T-helper 17 cell (primary cell): ENCODE data around the gene BIRC2. TPM values are rescaled to one million over a fixed set of nuclear protein-coding genes. Genes with fewer than 3 reads are reported as not detected.
A peak's percentile ranks its signal among the peaks of the same experiment; 100 is the strongest.
"Not testable (repeated sequence)": the region's sequence is repeated elsewhere in the genome, so short reads cannot be mapped to it uniquely, and the experiment has no call there.

Experiments
- ATAC-seq: fragments of 150-1000 bp; cut with Tn5 transposase; 2 replicates; pipeline ENCODE4 v1.10.0; 2021; ENCODE audit warnings: mild to moderate bottlenecking, moderate library complexity
- DNase-seq, 3 donors: peaks; one replicate each; pipeline versions ENCODE4 v3.0.0 to v3.0.0-alpha.2; 2020 to 2021
- H3K9me3 ChIP-seq: one replicate; pipeline ENCODE4 v1.7.0; 2013; ENCODE audit warnings: low read length, mild to moderate bottlenecking; ENCODE audit not compliant: control insufficient read depth, poor library complexity, severe bottlenecking
- H3K27ac Mint-ChIP-seq: one replicate; pipeline ENCODE4 v1.8.0; 2022; ENCODE audit warnings: mild to moderate bottlenecking, moderate library complexity, mixed read lengths
- H3K27me3 Mint-ChIP-seq: one replicate; pipeline ENCODE4 v1.8.0; 2022; ENCODE audit warnings: mixed read lengths
- H3K36me3 Mint-ChIP-seq: one replicate; pipeline ENCODE4 v1.8.0; 2022; ENCODE audit warnings: low read depth, mixed read lengths
- H3K4me1 Mint-ChIP-seq: one replicate; pipeline ENCODE4 v1.8.0; 2022; ENCODE audit warnings: mild to moderate bottlenecking, mixed read lengths
- H3K4me3 Mint-ChIP-seq: one replicate; pipeline ENCODE4 v1.8.0; 2022; ENCODE audit warnings: mild to moderate bottlenecking, moderate library complexity, mixed read lengths
- total RNA-seq, 4 donors: library from RNA in 2 of 4; stranded (reverse) in 2 of 4; gene quantifications; one replicate each; pipeline ENCODE4 v1.2.3 and lab custom pipeline; 2022 to 2026

Gene BIRC2
- total RNA-seq, 2 donors from 2014 or later: 76.6 to 77.9 TPM

DNA sequence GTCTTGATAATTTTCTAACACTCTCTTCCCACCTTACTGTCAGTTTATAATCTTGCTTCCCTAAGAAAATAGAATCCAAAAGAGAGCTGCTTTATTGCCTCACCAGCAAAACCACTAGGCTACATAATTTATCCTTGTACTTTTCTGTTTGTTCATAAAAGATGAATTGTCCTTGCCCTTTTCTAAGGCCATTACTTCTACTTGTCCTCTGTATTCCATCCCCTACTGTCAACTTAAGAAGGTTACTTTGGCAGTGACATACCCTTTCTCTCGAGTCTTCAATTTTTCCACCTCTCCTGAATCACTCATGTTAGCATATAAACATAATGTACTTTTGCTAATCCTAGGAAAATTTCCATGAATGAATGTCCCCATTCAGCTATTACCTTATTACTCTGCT, 18.0 kb downstream of the BIRC2 start:
- no peak overlapping the region for H3K4me3 Mint-ChIP-seq
- ATAC-seq (no peak), DNase-seq (no peak)
- H3K27me3 Mint-ChIP-seq: no peaks in the 10 kb centered on the region
- H3K9me3 ChIP-seq: no peaks in the 10 kb centered on the region
- H3K36me3 Mint-ChIP-seq: peaks cover 23% of the 10 kb centered on the region
- peaks cover 43% of the 10 kb centered on the region for H3K4me1 Mint-ChIP-seq
- peak overlapping the region; percentile 86 for H3K27ac Mint-ChIP-seq

DNA sequence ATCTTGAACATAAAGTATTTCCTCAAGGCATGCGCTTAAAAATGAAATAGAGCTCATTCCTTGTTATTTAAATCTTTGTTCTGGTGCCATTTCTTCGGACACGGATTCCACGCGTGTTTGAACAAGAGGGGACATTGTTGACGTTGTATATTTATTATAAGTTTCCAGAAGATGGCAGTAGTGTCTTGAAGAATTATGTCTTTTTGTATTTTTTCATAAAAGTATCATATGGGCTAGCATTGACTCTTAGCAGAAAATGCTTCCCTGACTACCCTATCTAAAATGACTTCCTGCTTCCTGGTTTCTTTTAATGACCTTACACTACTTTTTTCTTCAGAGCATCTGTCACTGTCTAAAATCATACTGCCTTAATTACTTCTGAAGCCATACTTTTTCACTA, 20.4 kb downstream of the BIRC2 start:
- Mint-ChIP-seq H3K4me1 (peaks cover 31% of the 10 kb centered on the region), H3K36me3 (peaks cover 21% of the 10 kb centered on the region), H3K27ac (peak overlapping the region; percentile 86), H3K4me3 (peak overlapping the region; percentile 5), H3K27me3 (no peaks in the 10 kb centered on the region)
- ATAC-seq (peak; percentile 77), DNase-seq (no peak)
- H3K9me3 ChIP-seq: no peaks in the 10 kb centered on the region

DNA sequence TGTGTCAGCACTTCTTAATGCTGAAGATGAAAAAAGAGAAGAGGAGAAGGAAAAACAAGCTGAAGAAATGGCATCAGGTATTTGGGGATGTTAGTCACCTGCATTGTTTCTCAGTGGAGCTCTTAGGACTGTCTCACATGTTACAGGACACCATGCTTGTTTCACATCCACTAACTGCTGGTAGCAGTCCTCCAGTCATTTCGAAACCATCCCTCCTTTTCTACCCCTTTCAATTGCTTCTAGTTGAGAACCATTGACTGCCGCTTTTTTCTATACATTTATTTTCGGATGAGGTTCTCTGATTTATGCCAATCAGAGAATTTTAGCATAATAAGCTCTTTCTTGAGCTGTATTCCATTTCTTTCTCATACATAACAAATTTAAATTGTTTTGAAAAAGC, 21.5 kb downstream of the BIRC2 start:
- Mint-ChIP-seq H3K27ac (peak overlapping the region; percentile 86), H3K27me3 (no peaks in the 10 kb centered on the region), H3K4me3 (no peak overlapping the region), H3K4me1 (peaks cover 31% of the 10 kb centered on the region), H3K36me3 (peaks cover 21% of the 10 kb centered on the region)
- no peak for DNase-seq
- H3K9me3 ChIP-seq: no peaks in the 10 kb centered on the region
- no peak for ATAC-seq

DNA sequence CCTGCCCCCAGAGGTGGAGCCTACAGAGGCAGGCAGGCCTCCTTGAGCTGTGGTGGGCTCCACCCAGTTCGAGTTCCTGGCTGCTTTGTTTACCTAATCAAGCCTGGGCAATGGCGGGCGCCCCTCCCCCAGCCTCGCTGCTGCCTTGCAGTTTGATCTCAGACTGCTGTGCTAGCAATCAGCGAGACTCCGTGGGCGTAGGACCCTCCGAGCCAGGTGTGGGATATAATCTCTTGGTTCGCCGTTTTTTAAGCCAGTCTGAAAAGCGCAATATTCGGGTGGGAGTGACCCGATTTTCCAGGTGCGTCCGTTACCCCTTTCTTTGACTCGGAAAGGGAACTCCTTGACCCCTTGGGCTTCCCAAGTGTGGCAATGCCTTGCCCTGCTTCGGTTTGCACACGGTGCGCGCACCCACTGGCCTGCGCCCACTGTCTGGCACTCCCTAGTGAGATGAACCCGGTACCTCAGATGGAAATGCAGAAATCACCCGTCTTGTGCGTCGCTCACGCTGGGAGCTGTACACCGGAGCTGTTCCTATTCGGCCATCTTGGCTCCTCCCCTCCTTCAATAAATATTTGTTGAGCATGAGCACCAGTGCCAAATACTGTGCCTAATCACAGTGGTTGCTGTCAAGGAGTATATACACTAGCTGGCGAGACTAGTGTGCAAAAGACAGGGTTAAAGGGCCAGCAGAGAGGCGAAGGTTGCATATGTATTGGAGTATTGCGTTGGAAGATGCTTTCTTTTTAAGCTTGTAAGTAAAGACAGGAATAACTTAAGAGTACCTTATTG, 27.8 kb downstream of the BIRC2 start:
- Mint-ChIP-seq H3K4me1 (peaks cover 18% of the 10 kb centered on the region), H3K4me3 (peak overlapping the region; percentile 15), H3K27ac (peak overlapping the region; percentile 53)
- not testable (repeated sequence) for H3K27me3 Mint-ChIP-seq, H3K36me3 Mint-ChIP-seq, ATAC-seq, H3K9me3 ChIP-seq, DNase-seq

DNA sequence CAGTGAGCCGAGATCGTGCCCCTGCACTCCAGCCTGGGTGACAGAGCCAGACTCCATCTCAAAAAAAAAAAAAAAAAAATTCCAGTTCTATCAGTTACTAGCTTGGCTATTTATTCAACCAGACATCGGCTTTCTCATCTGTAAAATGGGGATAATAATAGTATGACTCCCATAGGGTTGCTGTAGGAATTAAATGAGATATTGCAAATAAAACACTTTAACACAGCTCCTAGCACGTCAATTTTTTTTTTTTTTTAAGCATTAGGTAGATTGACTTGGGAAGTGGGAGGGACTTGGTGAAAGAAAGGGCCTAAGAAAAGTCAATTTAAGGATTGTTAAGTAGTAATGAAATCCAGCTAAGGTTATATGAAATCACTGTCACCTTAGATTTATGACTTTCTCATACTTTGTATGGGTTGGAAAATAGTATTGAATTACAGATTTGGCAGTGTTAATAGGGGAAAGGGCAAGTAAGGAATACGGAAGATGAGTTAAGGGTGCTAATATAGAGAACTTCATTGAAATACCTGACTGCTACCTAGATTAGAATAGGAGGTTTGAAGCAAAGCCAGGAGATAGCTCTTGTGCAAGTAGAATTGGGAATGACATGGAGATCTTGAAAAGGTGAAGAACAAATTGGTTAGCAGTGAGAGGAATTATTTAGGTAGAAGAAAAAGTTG, 28.8 kb downstream of the BIRC2 start:
- H3K27ac Mint-ChIP-seq: peak overlapping the region; percentile 53
- H3K27me3 Mint-ChIP-seq: no peaks in the 10 kb centered on the region
- DNase-seq: no peak
- H3K36me3 Mint-ChIP-seq: peaks cover 9% of the 10 kb centered on the region
- no peak overlapping the region for H3K4me3 Mint-ChIP-seq
- no peaks in the 10 kb centered on the region for H3K9me3 ChIP-seq
- H3K4me1 Mint-ChIP-seq: peaks cover 19% of the 10 kb centered on the region
- ATAC-seq: no peak

DNA sequence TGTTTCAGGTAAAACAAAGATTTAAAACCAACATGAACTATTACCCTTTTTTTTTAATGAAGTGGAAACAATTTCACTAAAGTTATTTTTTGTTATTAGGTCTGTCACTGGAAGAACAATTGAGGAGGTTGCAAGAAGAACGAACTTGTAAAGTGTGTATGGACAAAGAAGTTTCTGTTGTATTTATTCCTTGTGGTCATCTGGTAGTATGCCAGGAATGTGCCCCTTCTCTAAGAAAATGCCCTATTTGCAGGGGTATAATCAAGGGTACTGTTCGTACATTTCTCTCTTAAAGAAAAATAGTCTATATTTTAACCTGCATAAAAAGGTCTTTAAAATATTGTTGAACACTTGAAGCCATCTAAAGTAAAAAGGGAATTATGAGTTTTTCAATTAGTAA, 30.9 kb downstream of the BIRC2 start:
- no peak for ATAC-seq
- Mint-ChIP-seq H3K4me1 (peaks cover 17% of the 10 kb centered on the region), H3K36me3 (peaks cover 9% of the 10 kb centered on the region), H3K27me3 (no peaks in the 10 kb centered on the region), H3K4me3 (no peak overlapping the region), H3K27ac (no peak overlapping the region)
- no peak for DNase-seq
- H3K9me3 ChIP-seq: no peaks in the 10 kb centered on the region

DNA sequence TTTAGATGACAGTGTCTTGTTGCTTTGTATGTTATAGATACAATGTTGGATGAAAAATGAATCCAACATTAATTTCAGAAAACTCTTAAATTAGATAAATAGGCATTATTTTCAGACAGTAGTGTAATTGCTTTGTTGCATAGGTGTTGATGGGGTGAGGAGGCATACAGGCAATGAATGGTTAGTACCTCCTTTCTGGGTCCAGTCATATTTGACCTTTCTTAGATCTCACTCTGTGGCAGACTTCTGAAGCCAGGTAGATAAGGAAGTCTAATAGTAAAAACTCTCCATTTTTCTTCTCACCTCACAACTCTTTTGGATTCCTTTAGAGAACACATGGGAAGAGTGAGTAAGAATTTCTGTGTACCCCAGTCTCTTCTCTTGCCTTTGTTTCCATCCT, 31.8 kb downstream of the BIRC2 start:
- Mint-ChIP-seq H3K4me3 (no peak overlapping the region), H3K27me3 (no peaks in the 10 kb centered on the region), H3K4me1 (peaks cover 21% of the 10 kb centered on the region), H3K36me3 (peaks cover 9% of the 10 kb centered on the region), H3K27ac (peak overlapping the region; percentile 54)
- no peak for ATAC-seq
- H3K9me3 ChIP-seq: no peaks in the 10 kb centered on the region
- DNase-seq: no peak

DNA sequence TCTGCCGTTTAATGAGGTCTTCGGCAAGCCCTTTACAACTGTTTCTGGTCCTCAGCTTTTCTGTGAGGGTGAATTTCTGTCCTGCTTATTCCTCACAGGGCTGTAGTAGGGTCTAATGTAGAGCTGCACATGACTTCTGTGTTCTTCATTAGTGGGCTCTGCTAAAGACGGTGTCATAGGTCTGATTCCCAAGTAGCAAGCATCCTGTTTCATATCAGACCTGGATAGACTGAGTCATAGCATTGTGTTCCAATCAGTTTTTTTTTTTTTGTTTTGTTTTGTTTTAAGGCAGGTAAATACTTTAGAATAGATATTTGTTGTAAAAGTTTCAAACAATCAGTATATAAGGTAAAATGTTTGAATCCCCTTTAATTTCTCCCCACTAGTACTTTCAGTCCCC, 35.4 kb downstream of the BIRC2 start:
- Mint-ChIP-seq H3K27ac (peak overlapping the region; percentile 67), H3K36me3 (peaks cover 4% of the 10 kb centered on the region), H3K4me1 (peaks cover 17% of the 10 kb centered on the region), H3K4me3 (no peak overlapping the region), H3K27me3 (no peaks in the 10 kb centered on the region)
- no peaks in the 10 kb centered on the region for H3K9me3 ChIP-seq
- no peak for ATAC-seq
- no peak for DNase-seq

DNA sequence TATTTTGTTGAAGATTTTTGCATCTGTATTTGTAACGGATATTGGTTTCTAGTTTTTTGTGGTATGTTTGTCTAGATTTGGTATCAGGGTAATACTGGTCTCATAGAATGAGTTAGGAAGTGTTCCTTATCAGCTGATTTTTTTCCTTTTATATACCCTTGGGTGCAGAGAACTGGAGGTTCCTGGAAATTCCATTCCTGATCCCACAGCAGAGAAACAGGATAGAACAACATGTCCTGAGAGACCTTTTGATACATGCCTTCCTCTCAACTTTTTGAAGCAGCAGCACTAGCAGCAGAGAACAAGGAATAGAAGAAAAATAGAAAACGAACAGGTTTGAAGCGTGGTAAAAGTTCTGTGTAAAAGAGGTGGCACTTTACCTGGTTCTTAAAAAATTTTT, 36.8 kb downstream of the BIRC2 start:
- Mint-ChIP-seq H3K27me3 (no peaks in the 10 kb centered on the region), H3K27ac (peak overlapping the region; percentile 67), H3K36me3 (peaks cover 4% of the 10 kb centered on the region), H3K4me1 (peaks cover 20% of the 10 kb centered on the region), H3K4me3 (no peak overlapping the region)
- ATAC-seq: no peak
- H3K9me3 ChIP-seq: no peaks in the 10 kb centered on the region
- no peak for DNase-seq

DNA sequence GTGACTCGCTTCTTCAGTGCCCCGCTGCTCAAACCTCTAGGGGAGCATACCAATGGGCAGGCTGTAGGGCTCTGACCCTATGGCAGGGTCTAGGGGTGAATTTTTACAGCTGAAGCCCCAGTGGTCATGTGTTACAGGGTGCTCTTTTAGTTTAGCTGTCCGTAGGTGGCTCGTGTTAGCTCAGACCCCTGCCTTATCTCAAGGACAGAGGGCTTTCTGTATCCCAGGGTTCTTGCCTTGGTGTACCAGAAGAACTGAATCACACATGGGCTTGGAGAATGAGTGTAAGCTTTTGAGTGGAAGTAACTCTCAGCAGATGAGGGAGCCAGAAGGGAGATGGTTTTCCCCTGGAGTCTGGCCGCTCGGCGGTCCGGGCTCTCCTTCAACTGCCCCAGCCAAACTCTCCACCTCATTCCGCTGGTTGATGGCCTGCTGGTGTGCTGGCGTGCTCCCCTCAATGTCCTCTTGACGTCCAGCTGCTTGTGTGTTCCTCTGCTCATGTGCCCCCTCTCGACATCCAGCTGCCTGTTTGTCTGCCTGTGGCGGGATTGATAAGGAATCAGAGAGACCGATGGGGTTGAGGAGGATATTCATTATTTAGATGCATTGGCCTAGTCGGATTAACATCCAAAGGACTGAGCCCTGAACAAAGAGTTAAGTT, 37.5 kb downstream of the BIRC2 start:
- no peak for ATAC-seq
- no peak for DNase-seq
- Mint-ChIP-seq H3K4me1 (peaks cover 20% of the 10 kb centered on the region), H3K27ac (peak overlapping the region; percentile 67), H3K27me3 (no peaks in the 10 kb centered on the region), H3K36me3 (peaks cover 2% of the 10 kb centered on the region), H3K4me3 (no peak overlapping the region)
- no peaks in the 10 kb centered on the region for H3K9me3 ChIP-seq

DNA sequence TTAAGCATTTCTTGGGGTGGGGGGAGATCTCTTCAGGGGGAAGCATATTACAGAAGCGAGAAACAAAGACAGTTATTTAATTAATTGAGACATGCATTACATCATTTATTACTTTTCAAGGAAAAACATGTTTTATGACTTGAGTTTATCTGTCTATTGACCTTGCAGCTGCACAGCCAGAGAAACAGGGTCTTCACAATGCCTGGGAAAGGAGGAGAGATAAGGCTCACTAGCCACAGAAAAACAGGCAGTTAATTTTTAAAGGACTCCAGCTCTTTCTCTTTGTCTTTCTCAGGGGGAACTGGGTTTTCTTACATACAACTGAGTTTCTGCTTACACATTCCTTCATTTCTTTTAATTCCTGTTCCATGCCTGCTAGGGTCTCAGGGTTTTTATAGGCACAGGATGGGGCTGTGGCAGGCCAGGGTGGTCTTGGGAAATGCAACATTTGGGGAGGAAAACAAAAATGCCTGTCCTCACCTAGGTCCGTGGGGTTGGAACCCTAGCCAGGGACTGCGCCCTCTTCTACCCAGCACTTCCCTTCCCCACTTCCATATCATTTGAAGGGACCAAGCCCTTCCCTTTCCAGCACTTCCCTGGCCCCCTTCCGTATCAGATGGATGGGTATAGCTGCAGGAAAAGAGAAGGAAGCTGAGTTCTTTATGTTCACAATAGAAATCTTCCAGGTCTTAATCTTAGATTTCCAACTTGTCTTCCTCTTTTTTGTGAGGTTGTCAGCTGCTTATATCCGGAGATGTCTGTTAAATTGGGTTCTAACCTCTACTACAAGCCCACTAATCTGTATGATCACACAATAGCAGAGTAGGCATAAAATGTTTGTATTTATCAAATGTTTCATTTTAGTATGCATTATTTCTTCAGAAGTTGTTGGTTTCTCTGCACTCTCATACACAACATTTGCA, 38.3 kb downstream of the BIRC2 start:
- Mint-ChIP-seq H3K4me1 (peaks cover 21% of the 10 kb centered on the region), H3K4me3 (no peak overlapping the region), H3K27ac (peak overlapping the region; percentile 45), H3K27me3 (no peaks in the 10 kb centered on the region), H3K36me3 (peaks cover 2% of the 10 kb centered on the region)
- H3K9me3 ChIP-seq: no peaks in the 10 kb centered on the region
- no peak for ATAC-seq
- no peak for DNase-seq

DNA sequence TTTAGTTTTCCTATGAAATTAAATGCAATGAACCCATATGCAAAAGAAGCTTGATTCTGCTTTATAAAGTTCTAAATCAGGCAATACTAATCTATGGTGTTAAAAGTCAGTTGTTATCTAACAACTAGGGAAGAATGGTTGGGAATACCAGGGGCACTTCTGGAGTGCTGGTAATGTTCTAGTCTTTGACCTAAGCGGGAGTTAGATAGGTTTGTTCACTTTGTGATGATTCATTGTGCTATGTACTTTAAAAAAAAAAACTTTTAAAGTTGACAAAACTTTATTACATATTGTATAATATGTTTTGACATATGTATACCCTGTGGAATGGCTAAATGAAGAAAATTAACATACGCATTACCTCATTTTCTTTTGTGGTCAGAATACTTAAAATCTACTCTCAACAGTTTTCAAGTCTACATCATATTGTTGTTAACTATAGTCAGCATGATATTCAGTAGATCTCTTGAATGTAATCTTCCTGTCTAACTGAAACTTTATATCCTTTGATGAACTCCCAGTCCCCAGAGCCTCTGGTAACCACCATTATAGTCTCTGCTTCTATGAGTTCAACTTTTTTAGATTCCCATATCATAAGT, 39.2 kb downstream of the BIRC2 start:
- Mint-ChIP-seq H3K36me3 (no peaks in the 10 kb centered on the region), H3K4me1 (peaks cover 23% of the 10 kb centered on the region), H3K4me3 (no peak overlapping the region), H3K27me3 (no peaks in the 10 kb centered on the region), H3K27ac (no peak overlapping the region)
- no peak for DNase-seq
- no peaks in the 10 kb centered on the region for H3K9me3 ChIP-seq
- ATAC-seq: no peak
